Measurements from ENCODE around the gene NDUFB10. TPM values are rescaled to one million over a fixed set of nuclear protein-coding genes. Genes with fewer than 3 reads are reported as not detected.
"Not testable (repeated sequence)": the region's sequence is repeated elsewhere in the genome, so short reads cannot be mapped to it uniquely, and the experiment has no call there.

The NDUFB10 gene
- polyA plus RNA-seq, 1 donor from 2014 or later, result 217 TPM

GRCh38 chr16:1950559-1950958 is 8.8 kb upstream of the NDUFB10 start:
- no peaks in the 10 kb centered on the region for H3F3A ChIP-seq (ENCODE audit: insufficient read depth, low read length, poor library complexity, severe bottlenecking)
- no peak overlapping the region for H2AFZ ChIP-seq (ENCODE audit: low read depth, low read length)
- H4K20me1 ChIP-seq (ENCODE audit: insufficient read depth), result no peaks in the 10 kb centered on the region
- H3K27me3 ChIP-seq (ENCODE audit: insufficient read depth, low read depth, low read length), result no peaks in the 10 kb centered on the region
- no peak overlapping the region for H3K9ac ChIP-seq (ENCODE audit: low read length)
- no peak overlapping the region for H3K4me2 ChIP-seq (ENCODE audit: low read length)
- H3K27ac ChIP-seq (ENCODE audit: low read length), result no peak overlapping the region
- H3K9me2 ChIP-seq (ENCODE audit: insufficient read depth, low read length), result no peaks in the 10 kb centered on the region
- no peaks in the 10 kb centered on the region for H3K36me3 ChIP-seq (ENCODE audit: insufficient read depth, low read length)
- no peak overlapping the region for H3K4me3 ChIP-seq (ENCODE audit: low read length)
- no peaks in the 10 kb centered on the region for H3K9me3 ChIP-seq (ENCODE audit: low read length)
- TF ChIP-seq SMC3 (conservative IDR thresholded peaks at IDR 0.05; ENCODE audit: poor library complexity) (no peak), EZH2 (IDR thresholded peaks at IDR 0.05; ENCODE audit: borderline replicate concordance, insufficient read depth, low read length, poor library complexity, severe bottlenecking) (no peak), MXI1 (conservative IDR thresholded peaks at IDR 0.05; ENCODE audit: poor library complexity, severe bottlenecking) (no peak), CTCF (IDR thresholded peaks at IDR 0.05; ENCODE audit: poor library complexity, severe bottlenecking) (no peak), EP300 (conservative IDR thresholded peaks at IDR 0.05; ENCODE audit: poor library complexity, severe bottlenecking) (no peak), TAF1 (IDR thresholded peaks at IDR 0.05; ENCODE audit: low read depth) (no peak), RAD21 (conservative IDR thresholded peaks at IDR 0.05) (no peak), POLR2AphosphoS5 (IDR thresholded peaks at IDR 0.05) (no peak)
- H3K79me2 ChIP-seq (replicated peaks; ENCODE audit: insufficient read depth, low read length), result no peaks in the 10 kb centered on the region

GRCh38 chr16:1953734-1954133 is 5.6 kb upstream of the NDUFB10 start:
- Histone ChIP-seq H3K9me2 (ENCODE audit: insufficient read depth, low read length) (no peaks in the 10 kb centered on the region), H3K79me2 (replicated peaks; ENCODE audit: insufficient read depth, low read length) (no peaks in the 10 kb centered on the region), H3K36me3 (ENCODE audit: insufficient read depth, low read length) (no peaks in the 10 kb centered on the region), H3K9me3 (ENCODE audit: low read length) (no peaks in the 10 kb centered on the region), H3K4me2 (ENCODE audit: low read length) (no peak overlapping the region), H3K4me3 (ENCODE audit: low read length) (no peak overlapping the region), H3K9ac (ENCODE audit: low read length) (no peak overlapping the region), H2AFZ (ENCODE audit: low read depth, low read length) (no peak overlapping the region), H3F3A (ENCODE audit: insufficient read depth, low read length, poor library complexity, severe bottlenecking) (no peaks in the 10 kb centered on the region), H3K27me3 (ENCODE audit: insufficient read depth, low read depth, low read length) (no peaks in the 10 kb centered on the region), H3K27ac (ENCODE audit: low read length) (no peak overlapping the region), H4K20me1 (ENCODE audit: insufficient read depth) (no peaks in the 10 kb centered on the region)
- TF ChIP-seq EP300 (conservative IDR thresholded peaks at IDR 0.05; ENCODE audit: poor library complexity, severe bottlenecking) (no peak), CTCF (IDR thresholded peaks at IDR 0.05; ENCODE audit: poor library complexity, severe bottlenecking) (no peak), RAD21 (conservative IDR thresholded peaks at IDR 0.05) (no peak), EZH2 (IDR thresholded peaks at IDR 0.05; ENCODE audit: borderline replicate concordance, insufficient read depth, low read length, poor library complexity, severe bottlenecking) (no peak), MXI1 (conservative IDR thresholded peaks at IDR 0.05; ENCODE audit: poor library complexity, severe bottlenecking) (no peak), TAF1 (IDR thresholded peaks at IDR 0.05; ENCODE audit: low read depth) (no peak), SMC3 (conservative IDR thresholded peaks at IDR 0.05; ENCODE audit: poor library complexity) (no peak), REST (IDR thresholded peaks at IDR 0.05; ENCODE audit: borderline replicate concordance) (no peak), POLR2AphosphoS5 (IDR thresholded peaks at IDR 0.05) (no peak)

GRCh38 chr16:1957434-1958142 is 1.8 kb upstream of the NDUFB10 start:
- not testable (repeated sequence) for H2AFZ ChIP-seq (ENCODE audit: low read depth, low read length); H3K9me2 ChIP-seq (ENCODE audit: insufficient read depth, low read length); H3K27ac ChIP-seq (ENCODE audit: low read length); H3K4me2 ChIP-seq (ENCODE audit: low read length); H3K79me2 ChIP-seq (replicated peaks; ENCODE audit: insufficient read depth, low read length); H3F3A ChIP-seq (ENCODE audit: insufficient read depth, low read length, poor library complexity, severe bottlenecking); H3K36me3 ChIP-seq (ENCODE audit: insufficient read depth, low read length); H3K9ac ChIP-seq (ENCODE audit: low read length); H3K4me3 ChIP-seq (ENCODE audit: low read length); H3K9me3 ChIP-seq (ENCODE audit: low read length); H4K20me1 ChIP-seq (ENCODE audit: insufficient read depth); H3K27me3 ChIP-seq (ENCODE audit: insufficient read depth, low read depth, low read length)

GRCh38 chr16:1958143-1958491 is 1.2 kb upstream of the NDUFB10 start:
- H3K9me2 ChIP-seq (ENCODE audit: insufficient read depth, low read length); H3K9me3 ChIP-seq (ENCODE audit: low read length); H3F3A ChIP-seq (ENCODE audit: insufficient read depth, low read length, poor library complexity, severe bottlenecking); H2AFZ ChIP-seq (ENCODE audit: low read depth, low read length); H3K27me3 ChIP-seq (ENCODE audit: insufficient read depth, low read depth, low read length); H3K36me3 ChIP-seq (ENCODE audit: insufficient read depth, low read length); H3K79me2 ChIP-seq (replicated peaks; ENCODE audit: insufficient read depth, low read length); H3K27ac ChIP-seq (ENCODE audit: low read length); H3K9ac ChIP-seq (ENCODE audit: low read length); H3K4me3 ChIP-seq (ENCODE audit: low read length); H4K20me1 ChIP-seq (ENCODE audit: insufficient read depth); H3K4me2 ChIP-seq (ENCODE audit: low read length): not testable (repeated sequence)
